ENCODE measurements around the gene CNIH1. TPM values are rescaled to one million over a fixed set of nuclear protein-coding genes. Genes with fewer than 3 reads are reported as not detected.

Gene CNIH1
- total and polyA plus RNA-seq, 2 of the 13 experiments (the other 11 are each of a cell fraction or from before 2014, with no cell fraction given), result 166 to 421 TPM

DNA sequence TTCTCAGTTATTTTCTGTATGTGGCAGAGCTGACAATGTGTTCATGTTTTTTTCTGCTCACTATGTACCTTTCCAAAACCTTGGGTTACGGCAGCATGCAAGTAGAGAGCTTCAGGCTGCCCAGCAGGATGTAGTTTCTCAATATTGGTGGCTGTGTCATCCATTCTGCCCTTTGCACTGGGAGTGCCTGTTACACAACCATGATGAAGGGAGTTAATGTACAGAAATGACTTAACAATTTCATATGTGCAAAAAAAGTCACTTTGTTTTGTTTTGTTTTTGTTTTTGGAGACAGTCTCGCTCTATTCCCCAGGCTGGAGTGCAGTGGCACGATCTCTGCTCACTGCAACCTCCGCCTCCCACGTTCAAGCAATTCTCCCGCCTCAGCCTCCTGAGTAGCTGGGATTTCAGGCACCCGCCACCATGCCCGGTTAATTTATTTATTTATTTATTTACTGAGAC is 6.1 kb upstream of the CNIH1 start (continued):
- TF ChIP-seq MIER2 (CRISPR knock-in tag; IDR thresholded peaks at IDR 0.05), result no peak
- TF ChIP-seq U2AF2 (IDR thresholded peaks at IDR 0.05; ENCODE audit: low read depth, low read length), result no peak
- TF ChIP-seq, protein P1, sequence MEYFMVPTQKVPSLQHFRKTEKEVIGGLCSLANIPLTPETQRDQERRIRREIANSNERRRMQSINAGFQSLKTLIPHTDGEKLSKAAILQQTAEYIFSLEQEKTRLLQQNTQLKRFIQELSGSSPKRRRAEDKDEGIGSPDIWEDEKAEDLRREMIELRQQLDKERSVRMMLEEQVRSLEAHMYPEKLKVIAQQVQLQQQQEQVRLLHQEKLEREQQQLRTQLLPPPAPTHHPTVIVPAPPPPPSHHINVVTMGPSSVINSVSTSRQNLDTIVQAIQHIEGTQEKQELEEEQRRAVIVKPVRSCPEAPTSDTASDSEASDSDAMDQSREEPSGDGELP (IDR thresholded peaks at IDR 0.05; ENCODE audit: borderline replicate concordance, low read depth), result peak; percentile 20; the same call in 1 of the 2 replicates
- no peak for TF ChIP-seq HOXA9 (CRISPR knock-in tag; IDR thresholded peaks at IDR 0.05; ENCODE audit: borderline replicate concordance)
- TF ChIP-seq, protein P2, sequence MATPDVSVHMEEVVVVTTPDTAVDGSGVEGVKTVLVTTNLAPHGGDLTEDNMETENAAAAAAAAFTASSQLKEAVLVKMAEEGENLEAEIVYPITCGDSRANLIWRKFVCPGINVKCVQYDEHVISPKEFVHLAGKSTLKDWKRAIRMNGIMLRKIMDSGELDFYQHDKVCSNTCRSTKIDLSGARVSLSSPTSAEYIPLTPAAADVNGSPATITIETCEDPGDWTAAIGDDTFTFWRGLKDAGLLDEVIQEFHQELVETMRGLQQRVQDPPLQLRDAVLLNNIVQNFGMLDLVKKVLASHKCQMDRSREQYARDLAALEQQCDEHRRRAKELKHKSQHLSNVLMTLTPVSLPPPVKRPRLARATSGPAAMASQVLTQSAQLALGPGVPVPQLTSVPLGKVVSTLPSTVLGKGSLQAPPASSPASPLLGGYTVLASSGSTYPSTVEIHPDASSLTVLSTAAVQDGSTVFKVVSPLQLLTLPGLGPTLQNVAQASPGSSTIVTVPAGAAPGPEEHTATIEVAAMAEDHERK (CRISPR knock-in tag; IDR thresholded peaks at IDR 0.05; ENCODE audit: low read depth), result no peak
- TF ChIP-seq TAF1 (CRISPR knock-in tag; IDR thresholded peaks at IDR 0.05), result no peak
- TF ChIP-seq, protein P3, sequence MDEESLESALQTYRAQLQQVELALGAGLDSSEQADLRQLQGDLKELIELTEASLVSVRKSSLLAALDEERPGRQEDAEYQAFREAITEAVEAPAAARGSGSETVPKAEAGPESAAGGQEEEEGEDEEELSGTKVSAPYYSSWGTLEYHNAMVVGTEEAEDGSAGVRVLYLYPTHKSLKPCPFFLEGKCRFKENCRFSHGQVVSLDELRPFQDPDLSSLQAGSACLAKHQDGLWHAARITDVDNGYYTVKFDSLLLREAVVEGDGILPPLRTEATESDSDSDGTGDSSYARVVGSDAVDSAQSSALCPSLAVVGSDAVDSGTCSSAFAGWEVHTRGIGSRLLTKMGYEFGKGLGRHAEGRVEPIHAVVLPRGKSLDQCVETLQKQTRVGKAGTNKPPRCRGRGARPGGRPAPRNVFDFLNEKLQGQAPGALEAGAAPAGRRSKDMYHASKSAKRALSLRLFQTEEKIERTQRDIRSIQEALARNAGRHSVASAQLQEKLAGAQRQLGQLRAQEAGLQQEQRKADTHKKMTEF (CRISPR knock-in tag; IDR thresholded peaks at IDR 0.05), result peak; percentile 85
- no peak for TF ChIP-seq ZNF570 (CRISPR knock-in tag; IDR thresholded peaks at IDR 0.05; ENCODE audit: borderline replicate concordance)
- peak; percentile 72 for TF ChIP-seq ZMYM4 (CRISPR knock-in tag; IDR thresholded peaks at IDR 0.05)
- TF ChIP-seq ZNF143 (CRISPR knock-in tag; IDR thresholded peaks at IDR 0.05), result no peak
- TF ChIP-seq CENPX (CRISPR knock-in tag; IDR thresholded peaks at IDR 0.05), result no peak
- peak; percentile 81; the same call in 1 of the 2 replicates for TF ChIP-seq NCOR1 (IDR thresholded peaks at IDR 0.05; ENCODE audit: borderline replicate concordance, low read length)
- TF ChIP-seq ZNF839 (CRISPR knock-in tag; IDR thresholded peaks at IDR 0.05; ENCODE audit: borderline replicate concordance), result no peak
- no peak for TF ChIP-seq ZNF674 (CRISPR knock-in tag; IDR thresholded peaks at IDR 0.05; ENCODE audit: low read depth)
- TF ChIP-seq ZNF768 (CRISPR knock-in tag; IDR thresholded peaks at IDR 0.05), result no peak
- no peak for TF ChIP-seq ZNF713 (CRISPR knock-in tag; IDR thresholded peaks at IDR 0.05)
- TF ChIP-seq IKZF1 (IDR thresholded peaks at IDR 0.05), result no peak
- no peak for TF ChIP-seq SRY (CRISPR knock-in tag; IDR thresholded peaks at IDR 0.05)
- peak; percentile 69 for TF ChIP-seq KDM6A (CRISPR knock-in tag; IDR thresholded peaks at IDR 0.05; ENCODE audit: low read depth)
- peak; percentile 93 for TF ChIP-seq ETV5 (CRISPR knock-in tag; IDR thresholded peaks at IDR 0.05; ENCODE audit: borderline replicate concordance)
- TF ChIP-seq ZNF7 (CRISPR knock-in tag; IDR thresholded peaks at IDR 0.05), result no peak
- TF ChIP-seq, protein P4, sequence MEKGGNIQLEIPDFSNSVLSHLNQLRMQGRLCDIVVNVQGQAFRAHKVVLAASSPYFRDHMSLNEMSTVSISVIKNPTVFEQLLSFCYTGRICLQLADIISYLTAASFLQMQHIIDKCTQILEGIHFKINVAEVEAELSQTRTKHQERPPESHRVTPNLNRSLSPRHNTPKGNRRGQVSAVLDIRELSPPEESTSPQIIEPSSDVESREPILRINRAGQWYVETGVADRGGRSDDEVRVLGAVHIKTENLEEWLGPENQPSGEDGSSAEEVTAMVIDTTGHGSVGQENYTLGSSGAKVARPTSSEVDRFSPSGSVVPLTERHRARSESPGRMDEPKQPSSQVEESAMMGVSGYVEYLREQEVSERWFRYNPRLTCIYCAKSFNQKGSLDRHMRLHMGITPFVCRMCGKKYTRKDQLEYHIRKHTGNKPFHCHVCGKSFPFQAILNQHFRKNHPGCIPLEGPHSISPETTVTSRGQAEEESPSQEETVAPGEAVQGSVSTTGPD (CRISPR knock-in tag; IDR thresholded peaks at IDR 0.05), result peak; percentile 35; the same call in 1 of the 2 replicates
- no peak for TF ChIP-seq RFX1 (IDR thresholded peaks at IDR 0.05)
- no peak for TF ChIP-seq PAX8 (CRISPR knock-in tag; IDR thresholded peaks at IDR 0.05; ENCODE audit: borderline replicate concordance)
- no peak for TF ChIP-seq ARID2 (CRISPR knock-in tag; IDR thresholded peaks at IDR 0.05; ENCODE audit: borderline replicate concordance)
- TF ChIP-seq, protein P5, sequence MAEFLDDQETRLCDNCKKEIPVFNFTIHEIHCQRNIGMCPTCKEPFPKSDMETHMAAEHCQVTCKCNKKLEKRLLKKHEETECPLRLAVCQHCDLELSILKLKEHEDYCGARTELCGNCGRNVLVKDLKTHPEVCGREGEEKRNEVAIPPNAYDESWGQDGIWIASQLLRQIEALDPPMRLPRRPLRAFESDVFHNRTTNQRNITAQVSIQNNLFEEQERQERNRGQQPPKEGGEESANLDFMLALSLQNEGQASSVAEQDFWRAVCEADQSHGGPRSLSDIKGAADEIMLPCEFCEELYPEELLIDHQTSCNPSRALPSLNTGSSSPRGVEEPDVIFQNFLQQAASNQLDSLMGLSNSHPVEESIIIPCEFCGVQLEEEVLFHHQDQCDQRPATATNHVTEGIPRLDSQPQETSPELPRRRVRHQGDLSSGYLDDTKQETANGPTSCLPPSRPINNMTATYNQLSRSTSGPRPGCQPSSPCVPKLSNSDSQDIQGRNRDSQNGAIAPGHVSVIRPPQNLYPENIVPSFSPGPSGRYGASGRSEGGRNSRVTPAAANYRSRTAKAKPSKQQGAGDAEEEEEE (CRISPR knock-in tag; IDR thresholded peaks at IDR 0.05; ENCODE audit: borderline replicate concordance), result no peak
- TF ChIP-seq ARNTL (CRISPR knock-in tag; IDR thresholded peaks at IDR 0.05), result peak; percentile 41; the same call in 1 of the 2 replicates

Data from HepG2 (cell line).